ENCODE measurements around the gene CSDE1. TPM values are rescaled to one million over a fixed set of nuclear protein-coding genes. Genes with fewer than 3 reads are reported as not detected.

The CSDE1 gene
- total and polyA plus RNA-seq, 12 donors: 75.6 to 775 (median 422) TPM

DNA sequence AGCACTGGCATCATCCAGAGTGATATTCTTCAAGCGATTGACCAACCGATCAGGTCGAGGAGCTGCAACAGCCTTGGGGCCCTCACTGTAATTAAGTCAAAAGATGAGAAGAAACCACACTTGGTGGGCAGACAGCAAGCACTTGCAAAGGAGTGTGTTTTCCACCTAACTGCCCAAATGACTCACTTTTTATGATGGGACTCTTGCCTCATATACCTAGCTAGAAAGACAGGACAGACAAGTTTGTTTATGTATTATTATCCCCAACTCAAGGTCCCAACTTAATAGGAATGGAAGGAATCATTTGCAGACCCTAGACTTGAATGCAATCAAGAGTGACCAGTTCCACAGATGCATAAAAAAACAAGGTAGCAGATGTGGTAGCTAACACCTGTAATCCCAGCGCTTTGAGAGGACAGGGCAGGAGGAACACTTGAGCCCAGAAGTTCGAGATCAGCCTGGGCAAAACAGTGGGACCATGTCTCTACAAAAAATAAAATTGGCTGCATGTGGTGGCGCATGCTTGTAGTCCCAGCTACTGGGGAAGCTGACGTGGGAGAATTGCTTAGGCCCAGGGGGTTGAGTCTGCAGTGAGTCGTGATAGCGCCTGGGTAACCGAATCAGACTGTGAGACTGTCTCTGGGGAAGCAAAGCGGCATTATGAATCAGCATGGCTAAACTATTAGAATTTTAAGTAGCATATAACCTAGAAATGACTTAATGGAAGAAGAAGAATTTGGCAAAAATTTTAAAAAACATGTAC lies 38.9 kb downstream of the CSDE1 start:
- no peak for TF ChIP-seq POLR2A (IDR thresholded peaks at IDR 0.05)
- TF ChIP-seq, protein P1, sequence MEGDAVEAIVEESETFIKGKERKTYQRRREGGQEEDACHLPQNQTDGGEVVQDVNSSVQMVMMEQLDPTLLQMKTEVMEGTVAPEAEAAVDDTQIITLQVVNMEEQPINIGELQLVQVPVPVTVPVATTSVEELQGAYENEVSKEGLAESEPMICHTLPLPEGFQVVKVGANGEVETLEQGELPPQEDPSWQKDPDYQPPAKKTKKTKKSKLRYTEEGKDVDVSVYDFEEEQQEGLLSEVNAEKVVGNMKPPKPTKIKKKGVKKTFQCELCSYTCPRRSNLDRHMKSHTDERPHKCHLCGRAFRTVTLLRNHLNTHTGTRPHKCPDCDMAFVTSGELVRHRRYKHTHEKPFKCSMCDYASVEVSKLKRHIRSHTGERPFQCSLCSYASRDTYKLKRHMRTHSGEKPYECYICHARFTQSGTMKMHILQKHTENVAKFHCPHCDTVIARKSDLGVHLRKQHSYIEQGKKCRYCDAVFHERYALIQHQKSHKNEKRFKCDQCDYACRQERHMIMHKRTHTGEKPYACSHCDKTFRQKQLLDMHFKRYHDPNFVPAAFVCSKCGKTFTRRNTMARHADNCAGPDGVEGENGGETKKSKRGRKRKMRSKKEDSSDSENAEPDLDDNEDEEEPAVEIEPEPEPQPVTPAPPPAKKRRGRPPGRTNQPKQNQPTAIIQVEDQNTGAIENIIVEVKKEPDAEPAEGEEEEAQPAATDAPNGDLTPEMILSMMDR (IDR thresholded peaks at IDR 0.05): no peak
- no peak overlapping the region for H3K4me3 ChIP-seq
- H3K9me3 ChIP-seq (replicated peaks in 1 of 3): no peaks in the 10 kb centered on the region
- DNase-seq: no peak
- peaks cover 8 to 17% of the 10 kb centered on the region in 2 donors for H3K4me1 ChIP-seq (replicated peaks in 1 of 2)
- no peak overlapping the region for H3K27ac ChIP-seq
- H3K36me3 ChIP-seq (replicated peaks in 1 of 2): peaks cover 0 to 64% of the 10 kb centered on the region in 2 donors
- 91 to 95% (median 92%) methylated on average over 11 of the region's 11 CpGs for WGBS, 4 donors
- H3K27me3 ChIP-seq: no peaks in the 10 kb centered on the region
- intact Hi-C loops (cut with DNase I): no loop called here

DNA sequence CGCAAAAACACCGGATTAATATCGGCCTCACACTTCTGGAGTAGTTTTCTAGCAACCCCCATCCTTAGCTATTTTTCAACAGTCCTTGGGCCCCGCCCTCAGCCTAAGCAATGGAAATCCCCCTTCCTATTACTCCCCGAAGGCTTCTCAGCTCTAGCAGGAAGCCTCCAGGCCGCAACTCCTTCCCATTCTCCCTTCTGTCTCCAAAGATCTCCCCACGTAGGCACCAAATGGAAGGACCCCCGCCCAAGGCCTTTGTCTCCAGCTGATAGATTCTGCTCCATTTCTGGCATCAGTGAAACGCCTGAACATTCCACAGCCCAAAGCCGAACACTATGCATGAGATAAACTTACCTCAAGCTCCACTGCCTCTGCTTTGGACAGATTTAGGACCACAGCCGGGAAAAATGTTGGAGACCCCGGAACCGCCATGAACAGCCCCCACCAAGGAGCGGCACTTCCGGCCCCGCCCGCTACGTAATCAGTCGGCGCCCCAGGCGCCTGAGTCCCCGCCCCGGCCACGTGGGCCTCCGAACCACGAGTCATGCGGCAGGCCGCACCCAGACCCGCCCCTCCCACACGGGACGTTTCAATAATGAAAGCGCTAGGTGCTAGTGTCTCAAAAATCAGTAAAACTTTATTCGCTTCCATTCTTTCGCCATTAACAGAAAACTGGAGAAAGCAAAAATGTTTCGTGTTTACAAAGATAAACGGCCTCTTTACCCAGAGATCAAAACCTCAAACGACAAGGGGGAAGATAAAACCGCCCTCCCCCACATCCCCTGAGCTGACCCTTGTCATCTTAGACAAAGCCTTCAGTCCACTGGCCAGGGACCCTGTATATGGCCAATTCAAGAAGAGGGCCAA lies 41.2 kb downstream of the CSDE1 start, which contains the start of gene NRAS:
NRAS (minus strand) TSS at position 468 of the 867 bp plus-strand sequence. CDS start 611 bp downstream, outside the sequence.
- Histone ChIP-seq H3K4me1 (replicated peaks in 1 of 2) (peaks cover 8 to 17% of the 10 kb centered on the region in 2 donors), H3K27ac (peak within 1 kb of the TSS; percentile 62 to 95 (median 83)), H3K4me3 (peak within 1 kb of the TSS; percentile 72 to 96 (median 85)), H3K27me3 (no peaks in the 10 kb centered on the region), H3K36me3 (replicated peaks in 1 of 2) (peaks cover 0 to 58% of the 10 kb centered on the region in 2 donors), H3K9me3 (replicated peaks in 1 of 3) (no peaks in the 10 kb centered on the region)
- TF ChIP-seq POLR2A (IDR thresholded peaks at IDR 0.05): peak in 1 of 2 donors; percentile 58
- TF ChIP-seq, protein P1 (IDR thresholded peaks at IDR 0.05): peak in 1 of 6 experiments; percentile 16
- peak; percentile 92 to 96 (median 95) for DNase-seq
- intact Hi-C loops (cut with DNase I): no loop called here
- 0 to 1% (median 1%) methylated on average over 29 to 38 of the region's 38 CpGs for WGBS, 4 donors

DNA sequence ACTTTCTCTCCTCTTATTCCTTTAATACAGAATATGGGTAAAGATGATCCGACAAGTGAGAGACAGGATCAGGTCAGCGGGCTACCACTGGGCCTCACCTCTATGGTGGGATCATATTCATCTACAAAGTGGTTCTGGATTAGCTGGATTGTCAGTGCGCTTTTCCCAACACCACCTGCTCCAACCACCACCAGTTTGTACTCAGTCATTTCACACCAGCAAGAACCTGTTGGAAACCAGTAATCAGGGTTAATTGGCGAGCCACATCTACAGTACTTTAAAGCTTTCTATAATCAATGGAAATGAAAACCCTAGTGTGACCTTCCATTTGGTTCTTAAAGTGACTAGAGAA lies 41.9 kb downstream of the CSDE1 start:
- H3K27me3 ChIP-seq: no peaks in the 10 kb centered on the region
- TF ChIP-seq, protein P1 (IDR thresholded peaks at IDR 0.05): no peak
- no peak for TF ChIP-seq POLR2A (IDR thresholded peaks at IDR 0.05)
- H3K36me3 ChIP-seq (replicated peaks in 1 of 2): peaks cover 0 to 52% of the 10 kb centered on the region in 2 donors
- H3K9me3 ChIP-seq (replicated peaks in 1 of 3): no peaks in the 10 kb centered on the region
- 32 to 37% (median 36%) methylated on average over 4 of the region's 4 CpGs for WGBS, 4 donors
- peak overlapping the region; percentile 62 to 95 (median 83) for H3K27ac ChIP-seq
- H3K4me1 ChIP-seq (replicated peaks in 1 of 2): peaks cover 8 to 17% of the 10 kb centered on the region in 2 donors
- intact Hi-C loops (cut with DNase I): no loop called here
- DNase-seq: no peak
- H3K4me3 ChIP-seq: peak overlapping the region; percentile 72 to 96 (median 85)

DNA sequence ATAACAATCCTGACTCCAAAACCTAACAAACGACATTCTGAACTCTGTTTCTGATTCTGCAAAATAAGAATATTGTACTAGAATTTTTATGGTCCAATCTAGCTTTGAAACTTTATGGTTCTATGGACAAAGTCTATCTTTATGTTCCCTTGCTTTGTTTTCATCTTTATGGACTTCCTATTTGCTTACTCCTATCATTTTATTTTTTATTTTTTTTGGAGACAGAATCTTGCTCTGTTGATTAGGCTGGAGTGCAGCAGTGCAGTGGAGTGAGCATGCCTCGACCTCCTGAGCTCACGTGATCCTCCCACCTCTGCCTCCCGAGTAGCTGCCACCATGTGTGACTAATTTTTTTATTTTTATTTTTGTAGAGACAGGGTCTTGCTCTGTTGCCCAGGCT lies 44.8 kb downstream of the CSDE1 start:
- Histone ChIP-seq H3K27me3 (no peaks in the 10 kb centered on the region), H3K36me3 (replicated peaks in 1 of 2) (peaks cover 0 to 42% of the 10 kb centered on the region in 2 donors), H3K4me3 (no peak overlapping the region), H3K4me1 (replicated peaks in 1 of 2) (peaks cover 8 to 17% of the 10 kb centered on the region in 2 donors), H3K9me3 (replicated peaks in 1 of 3) (no peaks in the 10 kb centered on the region), H3K27ac (no peak overlapping the region)
- 83 to 93% (median 88%) methylated on average over 4 of the region's 4 CpGs for WGBS, 4 donors
- TF ChIP-seq, protein P1 (IDR thresholded peaks at IDR 0.05): no peak
- no peak for TF ChIP-seq POLR2A (IDR thresholded peaks at IDR 0.05)
- intact Hi-C loops (cut with DNase I): no loop called here
- DNase-seq: no peak
